ENCODE measurements around the gene SGK1. TPM values are rescaled to one million over a fixed set of nuclear protein-coding genes. Genes with fewer than 3 reads are reported as not detected.

The SGK1 gene
- total RNA-seq, 4 donors from 2014 or later: 46.2 to 1,239 (median 876) TPM

GRCh38 chr6:134266776-134267175, 51.1 kb downstream of the SGK1 start:
- TF ChIP-seq CTCF (IDR thresholded peaks at IDR 0.05) (no peak), POLR2AphosphoS5 (IDR thresholded peaks at IDR 0.05) (no peak), EP300 (IDR thresholded peaks at IDR 0.05; ENCODE audit: low read depth) (no peak), POLR2A (IDR thresholded peaks at IDR 0.05) (no peak)
- Histone ChIP-seq H3K4me1 (peaks cover 0 to 4% (median 0%) of the 10 kb centered on the region in 4 donors), H3K27ac (no peak overlapping the region), H3K4me3 (no peak overlapping the region), H3K9me3 (no peaks in the 10 kb centered on the region), H3K27me3 (no peaks in the 10 kb centered on the region), H3K36me3 (no peaks in the 10 kb centered on the region)
- 60 to 77% methylated on average over 2 of the region's 2 CpGs for WGBS, 2 donors (ENCODE audit: low coverage in 1 of 2)
- in situ Hi-C loops (cut with MboI; ENCODE audit: low pct_ligation_motif_present in 1 of 4, low pct_unique_long_range_greater_than_20kb in 1 of 4, low sequenced_read_pairs in 3 of 4): no loop called here
- intact Hi-C loops (cut with DNase I; ENCODE audit: low total_unique reads): no loop called here
- no peak for DNase-seq

- intact Hi-C loops (cut with DNase I; ENCODE audit: low total_unique reads): no loop called here
- in situ Hi-C loops (cut with MboI; ENCODE audit: low pct_ligation_motif_present in 1 of 4, low pct_unique_long_range_greater_than_20kb in 1 of 4, low sequenced_read_pairs in 3 of 4): no loop called here
These were observed 56.1 kb downstream of the SGK1 start for GRCh38 chr6:134261766-134262165.

GRCh38 chr6:134258849-134259306, 59.0 kb downstream of the SGK1 start:
- Histone ChIP-seq H3K9me3 (no peaks in the 10 kb centered on the region), H3K4me3 (no peak overlapping the region), H3K27me3 (no peaks in the 10 kb centered on the region), H3K4me1 (no peaks in the 10 kb centered on the region), H3K27ac (no peak overlapping the region), H3K36me3 (no peaks in the 10 kb centered on the region)
- WGBS, 2 donors (ENCODE audit: low coverage in 1 of 2): 60 to 78% methylated on average over 2 to 3 of the region's 3 CpGs
- in situ Hi-C loops (cut with MboI; ENCODE audit: low pct_ligation_motif_present in 1 of 4, low pct_unique_long_range_greater_than_20kb in 1 of 4, low sequenced_read_pairs in 3 of 4) (no loop called here), intact Hi-C loops (cut with DNase I; ENCODE audit: low total_unique reads) (no loop called here)
- DNase-seq: no peak
- TF ChIP-seq POLR2AphosphoS5 (IDR thresholded peaks at IDR 0.05) (no peak), EP300 (IDR thresholded peaks at IDR 0.05; ENCODE audit: low read depth) (no peak), POLR2A (IDR thresholded peaks at IDR 0.05) (no peak), CTCF (IDR thresholded peaks at IDR 0.05) (no peak)

More at GRCh38 chr6:134261766-134262165, 56.1 kb downstream of the SGK1 start:
- H3K9me3 ChIP-seq: no peaks in the 10 kb centered on the region
- DNase-seq: no peak
- H3K27ac ChIP-seq: no peak overlapping the region
- WGBS, 2 donors (ENCODE audit: low coverage in 1 of 2): 85 to 96% methylated on average over 5 of the region's 5 CpGs
- no peak overlapping the region for H3K4me3 ChIP-seq
- H3K4me1 ChIP-seq: no peaks in the 10 kb centered on the region
- TF ChIP-seq CTCF (IDR thresholded peaks at IDR 0.05) (no peak), POLR2A (IDR thresholded peaks at IDR 0.05) (no peak), EP300 (IDR thresholded peaks at IDR 0.05; ENCODE audit: low read depth) (no peak), POLR2AphosphoS5 (IDR thresholded peaks at IDR 0.05) (no peak)
- no peaks in the 10 kb centered on the region for H3K27me3 ChIP-seq
- no peaks in the 10 kb centered on the region for H3K36me3 ChIP-seq

GRCh38 chr6:134257516-134257915, 60.4 kb downstream of the SGK1 start:
- no peak overlapping the region for H3K4me3 ChIP-seq
- intact Hi-C loops (cut with DNase I; ENCODE audit: low total_unique reads): no loop called here
- no peaks in the 10 kb centered on the region for H3K4me1 ChIP-seq
- 66 to 89% methylated on average over 3 of the region's 3 CpGs for WGBS, 2 donors (ENCODE audit: low coverage in 1 of 2)
- TF ChIP-seq EP300 (IDR thresholded peaks at IDR 0.05; ENCODE audit: low read depth) (no peak), POLR2AphosphoS5 (IDR thresholded peaks at IDR 0.05) (no peak), CTCF (IDR thresholded peaks at IDR 0.05) (no peak), POLR2A (IDR thresholded peaks at IDR 0.05) (no peak)
- H3K27me3 ChIP-seq: no peaks in the 10 kb centered on the region
- no peaks in the 10 kb centered on the region for H3K9me3 ChIP-seq
- in situ Hi-C loops (cut with MboI; ENCODE audit: low pct_ligation_motif_present in 1 of 4, low pct_unique_long_range_greater_than_20kb in 1 of 4, low sequenced_read_pairs in 3 of 4): no loop called here
- H3K36me3 ChIP-seq: no peaks in the 10 kb centered on the region
- H3K27ac ChIP-seq: no peak overlapping the region
- DNase-seq: no peak
